ENCODE data around the gene ARMC9. TPM values are rescaled to one million over a fixed set of nuclear protein-coding genes. Genes with fewer than 3 reads are reported as not detected.

The ARMC9 gene
- total and polyA plus RNA-seq, 3 donors from 2014 or later, result 35.0 to 49.7 (median 47.5) TPM

DNA sequence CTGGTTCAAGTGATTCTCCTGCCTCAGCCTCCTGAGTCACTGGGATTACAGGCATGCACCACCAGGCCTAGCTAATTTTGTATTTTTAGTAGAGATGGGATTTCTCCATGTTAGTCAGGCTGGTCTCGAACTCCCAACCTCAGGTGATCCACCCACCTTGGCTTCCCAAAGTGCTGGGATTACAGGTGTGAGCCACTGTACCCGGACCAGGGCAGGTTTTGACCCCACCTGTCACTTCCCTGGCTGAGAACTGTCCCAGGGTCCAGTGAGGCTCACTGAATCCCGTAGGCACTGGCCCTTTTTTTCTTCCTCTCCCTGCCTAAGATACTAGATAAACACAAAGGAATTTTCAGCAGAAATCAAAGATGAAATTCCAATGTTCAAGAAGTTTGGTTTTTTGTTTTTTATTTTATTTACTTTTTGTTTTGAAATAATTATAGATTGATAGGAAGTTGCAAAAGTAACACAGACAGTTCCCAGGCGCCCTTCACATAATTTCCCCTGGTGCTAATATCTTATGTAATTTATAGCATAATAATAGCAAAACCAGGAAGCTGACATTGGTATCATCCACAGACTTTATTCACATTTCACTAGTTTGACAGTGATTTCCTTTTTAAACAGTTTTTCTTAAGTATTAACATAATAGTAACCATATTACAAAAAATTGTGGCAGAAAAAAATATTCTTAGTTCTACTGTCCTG lies 144.7 kb downstream of the ARMC9 start:
- H3K9me3 ChIP-seq, result no peaks in the 10 kb centered on the region
- intact Hi-C loops (cut with DNase I; ENCODE audit: low total_unique reads), result no loop called here
- no peaks in the 10 kb centered on the region for H3K36me3 ChIP-seq (ENCODE audit: low read depth, missing control alignments)
- no peak overlapping the region for H3K27ac ChIP-seq
- no peak for DNase-seq
- H3K27me3 ChIP-seq, result no peaks in the 10 kb centered on the region
- TF ChIP-seq CTCF (IDR thresholded peaks at IDR 0.05) (no peak), POLR2A (IDR thresholded peaks at IDR 0.05) (no peak)
- WGBS, 2 donors, result 83 to 87% methylated on average over 3 to 4 of the region's 4 CpGs
- H3K4me3 ChIP-seq, result no peak overlapping the region
- no peaks in the 10 kb centered on the region for H3K4me1 ChIP-seq

DNA sequence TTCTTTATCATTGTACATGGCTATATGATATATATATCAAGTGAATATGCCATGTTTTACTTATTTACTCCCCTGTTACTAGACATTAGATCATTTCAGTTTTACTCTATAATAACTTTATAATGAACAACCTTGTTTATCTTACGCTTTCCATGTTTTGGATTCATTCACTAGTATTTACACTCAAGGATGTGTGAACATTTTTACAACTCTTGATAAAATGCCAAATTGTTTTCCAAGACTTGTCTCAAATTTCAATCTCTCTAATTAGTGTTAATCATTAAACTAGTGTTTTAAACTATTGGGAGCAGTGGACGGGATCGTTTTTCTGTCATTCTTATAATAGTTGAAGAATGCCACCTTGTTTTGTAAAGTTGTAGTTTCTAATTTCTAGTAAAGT lies 145.6 kb downstream of the ARMC9 start:
- no peaks in the 10 kb centered on the region for H3K36me3 ChIP-seq (ENCODE audit: low read depth, missing control alignments)

DNA sequence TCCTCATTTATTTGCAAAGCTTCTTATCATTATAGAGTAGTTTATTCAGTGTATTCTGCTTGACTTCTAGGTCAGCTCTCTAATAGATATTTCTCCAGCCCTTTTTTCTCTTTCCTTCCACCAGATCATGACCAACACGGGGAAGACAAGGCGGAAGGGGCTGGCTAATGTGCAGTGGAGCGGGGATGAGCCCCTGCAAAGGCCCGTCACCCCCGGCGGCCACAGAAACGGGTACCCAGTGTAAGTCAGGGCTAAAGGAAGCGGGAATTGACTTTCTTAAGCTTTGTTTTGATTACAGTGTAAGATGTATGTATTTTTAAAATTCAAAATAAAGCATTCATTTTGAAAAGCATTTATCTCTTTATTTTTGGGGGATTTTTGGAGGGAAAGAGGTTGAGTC lies 146.4 kb downstream of the ARMC9 start:
- no peaks in the 10 kb centered on the region for H3K36me3 ChIP-seq (ENCODE audit: low read depth, missing control alignments)
- 91 to 93% methylated on average over 8 of the region's 8 CpGs for WGBS, 2 donors
- H3K27ac ChIP-seq, result no peak overlapping the region

More for the DNA sequence above, 145.6 kb downstream of the ARMC9 start:
- whole genome bisulfite sequencing, 2 donors, result 73 to 87% methylated on average over 3 of the region's 3 CpGs
- no peak for DNase-seq
- TF ChIP-seq CTCF (IDR thresholded peaks at IDR 0.05) (no peak), POLR2A (IDR thresholded peaks at IDR 0.05) (no peak)
- Histone ChIP-seq H3K27me3 (no peaks in the 10 kb centered on the region), H3K4me3 (no peak overlapping the region), H3K9me3 (no peaks in the 10 kb centered on the region), H3K27ac (no peak overlapping the region), H3K4me1 (no peaks in the 10 kb centered on the region)
- intact Hi-C loops (cut with DNase I; ENCODE audit: low total_unique reads), result no loop called here

DNA sequence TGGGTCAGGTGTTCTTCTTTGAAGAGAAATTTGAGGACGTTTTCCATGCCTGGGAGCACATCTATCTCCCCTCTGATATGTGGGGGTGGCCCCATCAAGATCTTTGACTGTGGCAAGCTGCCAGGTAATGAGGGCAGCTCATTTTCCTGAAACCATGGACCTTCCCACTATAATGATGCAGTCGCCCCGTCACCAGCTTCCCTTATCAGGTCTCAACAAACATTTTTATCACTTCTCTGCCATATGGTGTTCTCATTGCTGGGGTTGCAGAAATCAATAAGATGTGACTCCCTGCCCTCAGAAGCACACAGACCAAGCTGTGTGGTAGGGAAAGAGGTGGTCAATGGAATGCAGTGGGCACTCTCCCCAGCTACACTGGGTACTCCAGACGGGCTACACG lies 148.7 kb downstream of the ARMC9 start:
- intact Hi-C loops (cut with DNase I; ENCODE audit: low total_unique reads), result no loop called here
- no peaks in the 10 kb centered on the region for H3K36me3 ChIP-seq (ENCODE audit: low read depth, missing control alignments)

More for the DNA sequence above, 146.4 kb downstream of the ARMC9 start:
- H3K4me1 ChIP-seq, result no peaks in the 10 kb centered on the region
- no peaks in the 10 kb centered on the region for H3K9me3 ChIP-seq
- no peak for DNase-seq
- intact Hi-C loops (cut with DNase I; ENCODE audit: low total_unique reads), result no loop called here
- no peaks in the 10 kb centered on the region for H3K27me3 ChIP-seq
- H3K4me3 ChIP-seq, result no peak overlapping the region
- no peak for TF ChIP-seq CTCF (IDR thresholded peaks at IDR 0.05)
- no peak for TF ChIP-seq POLR2A (IDR thresholded peaks at IDR 0.05)

More for the DNA sequence above, 148.7 kb downstream of the ARMC9 start:
- DNase-seq, result no peak
- Histone ChIP-seq H3K4me3 (no peak overlapping the region), H3K4me1 (no peaks in the 10 kb centered on the region), H3K27ac (no peak overlapping the region), H3K9me3 (no peaks in the 10 kb centered on the region), H3K27me3 (no peaks in the 10 kb centered on the region)
- WGBS, 2 donors, result 82 to 85% methylated on average over 5 of the region's 5 CpGs
- TF ChIP-seq POLR2A (IDR thresholded peaks at IDR 0.05) (no peak), CTCF (IDR thresholded peaks at IDR 0.05) (no peak)

Measured in testis (tissue), 3 donors.